Type B pancreatic cell (in vitro differentiated cells): ENCODE measurements around the gene GATA3. TPM values are rescaled to one million over a fixed set of nuclear protein-coding genes. Genes with fewer than 3 reads are reported as not detected.
A peak's percentile ranks its signal among the peaks of the same experiment; 100 is the strongest.

Experiments
- DNase-seq: peaks from one replicate; pipeline ENCODE4 v3.0.0; 2021; ENCODE audit warnings: mixed read lengths; ENCODE audit not compliant: unreplicated experiment; ENCODE audit errors: extremely low spot score
- H3K27ac Mint-ChIP-seq: 2 replicates; pipeline ENCODE4 v1.8.0; 2021; ENCODE audit warnings: mild to moderate bottlenecking, mixed read lengths
- H3K27me3 Mint-ChIP-seq: 2 replicates; pipeline ENCODE4 v1.8.0; 2021; ENCODE audit warnings: mixed read lengths
- H3K36me3 Mint-ChIP-seq: 2 replicates; pipeline ENCODE4 v1.8.0; 2021; ENCODE audit warnings: mixed read lengths
- H3K4me1 Mint-ChIP-seq: one replicate; pipeline ENCODE4 v1.8.0; 2021; ENCODE audit warnings: mixed read lengths; ENCODE audit not compliant: unreplicated experiment
- H3K4me3 Mint-ChIP-seq: 2 replicates; pipeline ENCODE4 v1.8.0; 2021; ENCODE audit warnings: mild to moderate bottlenecking, mixed read lengths
- H3K9me3 Mint-ChIP-seq: 2 replicates; pipeline ENCODE4 v1.8.0; 2021; ENCODE audit warnings: mixed read lengths
- CTCF ChIP-seq: fragments of 200-600 bp; sonication (generic); conservative IDR thresholded peaks from 2 replicates; pipeline ENCODE4 v1.5.0; 2021; ENCODE audit warnings: antibody characterized with exemption, mild to moderate bottlenecking
- total RNA-seq: library from RNA; stranded (reverse); gene quantifications from 2 replicates; pipeline ENCODE4 v1.2.1, GENCODE V29; 2021; ENCODE audit warnings: low replicate concordance

Gene GATA3
- total RNA-seq, 1 donor from 2014 or later = 18.5 TPM

- H3K27ac Mint-ChIP-seq = no peak overlapping the region
- DNase-seq = no peak
- peaks cover 2% of the 10 kb centered on the region for H3K9me3 Mint-ChIP-seq
- H3K4me1 Mint-ChIP-seq = peaks cover 10% of the 10 kb centered on the region
- H3K27me3 Mint-ChIP-seq = peaks cover 95% of the 10 kb centered on the region
- H3K36me3 Mint-ChIP-seq = peaks cover 4% of the 10 kb centered on the region
- peak overlapping the region; percentile 60 for H3K4me3 Mint-ChIP-seq
- TF ChIP-seq CTCF = no peak
These were observed 17.8 kb upstream of the GATA3 start for GRCh38 chr10:8036506-8037198.

GRCh38 chr10:8037199-8037801, 17.2 kb upstream of the GATA3 start:
- peak overlapping the region; percentile 60 for H3K4me3 Mint-ChIP-seq
- peaks cover 12% of the 10 kb centered on the region for H3K4me1 Mint-ChIP-seq
- DNase-seq = no peak
- H3K36me3 Mint-ChIP-seq = peaks cover 4% of the 10 kb centered on the region
- H3K27me3 Mint-ChIP-seq = peaks cover 95% of the 10 kb centered on the region
- H3K27ac Mint-ChIP-seq = no peak overlapping the region
- no peak for TF ChIP-seq CTCF
- no peaks in the 10 kb centered on the region for H3K9me3 Mint-ChIP-seq

GRCh38 chr10:8037941-8038894, 16.3 kb upstream of the GATA3 start:
- no peaks in the 10 kb centered on the region for H3K9me3 Mint-ChIP-seq
- peaks cover 4% of the 10 kb centered on the region for H3K36me3 Mint-ChIP-seq
- peaks cover 18% of the 10 kb centered on the region for H3K4me1 Mint-ChIP-seq
- TF ChIP-seq CTCF = no peak
- peaks cover 95% of the 10 kb centered on the region for H3K27me3 Mint-ChIP-seq
- peak overlapping the region; percentile 60 for H3K4me3 Mint-ChIP-seq
- no peak overlapping the region for H3K27ac Mint-ChIP-seq
- DNase-seq = no peak

GRCh38 chr10:8039321-8039881, 15.1 kb upstream of the GATA3 start:
- Mint-ChIP-seq H3K36me3 (peaks cover 8% of the 10 kb centered on the region), H3K4me3 (peak overlapping the region; percentile 13), H3K9me3 (no peaks in the 10 kb centered on the region), H3K27me3 (peaks cover 95% of the 10 kb centered on the region), H3K27ac (no peak overlapping the region), H3K4me1 (peaks cover 24% of the 10 kb centered on the region)
- no peak for DNase-seq
- no peak for TF ChIP-seq CTCF

GRCh38 chr10:8040651-8041050, 13.8 kb upstream of the GATA3 start:
- TF ChIP-seq CTCF = no peak
- peaks cover 27% of the 10 kb centered on the region for H3K4me1 Mint-ChIP-seq

More at GRCh38 chr10:8040651-8041050, 13.8 kb upstream of the GATA3 start:
- Mint-ChIP-seq H3K27ac (no peak overlapping the region), H3K4me3 (no peak overlapping the region), H3K27me3 (peaks cover 97% of the 10 kb centered on the region), H3K9me3 (no peaks in the 10 kb centered on the region), H3K36me3 (peaks cover 4% of the 10 kb centered on the region)
- no peak for DNase-seq
